Body of pancreas (tissue), 4 donors: ENCODE measurements around the gene RHOBTB1.

ENCODE experiments used
- CTCF ChIP-seq, 7 experiments: fragments of 450-650 bp in 4 of 7; fragments of 200-600 bp in 3 of 7; sonication (generic) in 3 of 7; IDR thresholded peaks; one replicate each; pipeline ENCODE4 v1.5.1; 2016 to 2019; ENCODE audit warnings: antibody characterized with exemption in 7 of 7
- POLR2A ChIP-seq, 3 donors: fragments of 450-650 bp; IDR thresholded peaks; one replicate each; pipeline ENCODE4 v1.6.1; 2016; ENCODE audit warnings: antibody characterized with exemption in 3 of 3, mild to moderate bottlenecking in 2 of 3

- TF ChIP-seq CTCF (IDR thresholded peaks at IDR 0.05) (no peak), POLR2A (IDR thresholded peaks at IDR 0.05) (no peak)
Observed at GRCh38 chr10:60951272-60951724, 7.3 kb upstream of the RHOBTB1 start.
